Upper lobe of left lung (tissue), 6 donors: ENCODE measurements around the gene SLC35E3. TPM values are rescaled to one million over a fixed set of nuclear protein-coding genes. Genes with fewer than 3 reads are reported as not detected.

Experiments
- ATAC-seq, 2 donors: fragments of 200-7000 bp; cut with Tn5 transposase; one replicate each; pipeline ENCODE4 v1.9.1; 2022; ENCODE audit warnings: mild to moderate bottlenecking in 2 of 2, moderate library complexity in 2 of 2; ENCODE audit not compliant: low FRiP score in 2 of 2
- DNase-seq, 2 donors: peaks; one replicate each; pipeline ENCODE4 v3.0.0-alpha.2; 2019 to 2020
- H3K27ac ChIP-seq, 4 donors: fragments of 200-600 bp; sonication (generic); one replicate each; pipeline ENCODE4 v1.5.1; 2016 to 2019
- H3K27me3 ChIP-seq, 4 donors: fragments of 200-600 bp; sonication (generic); one replicate each; pipeline ENCODE4 v1.5.1; 2017 to 2019
- H3K36me3 ChIP-seq, 4 donors: fragments of 200-600 bp; sonication (generic); one replicate each; pipeline ENCODE4 v1.5.1; 2016 to 2019
- H3K4me1 ChIP-seq, 4 donors: fragments of 200-600 bp; sonication (generic); one replicate each; pipeline ENCODE4 v1.5.1; 2018 to 2019
- H3K4me3 ChIP-seq, 4 donors: fragments of 200-600 bp; sonication (generic); one replicate each; pipeline ENCODE4 v1.5.1; 2017 to 2019; ENCODE audit warnings: mild to moderate bottlenecking in 2 of 4, moderate library complexity in 1 of 4
- H3K9me3 ChIP-seq, 4 donors: fragments of 200-600 bp; sonication (generic); one replicate each; pipeline ENCODE4 v1.5.1; 2018 to 2019
- EP300 ChIP-seq, 4 donors: sonication (generic); formaldehyde crosslinking; IDR thresholded peaks; one replicate each; pipeline ENCODE4 v1.5.1; 2017; ENCODE audit warnings: antibody characterized with exemption in 4 of 4, control low read depth in 2 of 4
- POLR2A ChIP-seq, 4 donors: fragments of 450-650 bp; IDR thresholded peaks; one replicate each; pipeline ENCODE4 v1.5.1; 2016 to 2017; ENCODE audit warnings: antibody characterized with exemption in 4 of 4, mild to moderate bottlenecking in 2 of 4
- POLR2AphosphoS5 ChIP-seq, 2 donors: sonication (generic); formaldehyde crosslinking; IDR thresholded peaks; one replicate each; pipeline ENCODE4 v1.5.1; 2017; ENCODE audit warnings: antibody characterized with exemption in 2 of 2
- WGBS, 2 donors: methylation state at CpG; one replicate each; pipeline ENCODE4 v1.1.5; 2017 to 2018; 5-methylcytosine and 5-hydroxymethylcytosine counted together
- total RNA-seq, 6 donors: library from RNA; depleted of rRNA in 4 of 6; stranded (reverse); fragments of >200 nt in 4 of 6; gene quantifications; one replicate each; pipeline versions ENCODE4 v1.1.0 to v1.2.1, GENCODE V29; 2016 to 2021
- TF ChIP-seq, protein P1 (sequence below), 6 experiments: fragments of 450-650 bp in 4 of 6; fragments of 200-600 bp in 2 of 6; sonication (generic) in 2 of 6; IDR thresholded peaks; one replicate each; pipeline ENCODE4 v1.5.1; 2016 to 2019; ENCODE audit warnings: antibody characterized with exemption in 6 of 6
- donor health status: DM: no; HTN: no; CAD: no; lungs with moderate emphysema.
- donor health status: DM: no; HTN: yes; CAD: no; lungs with severe emphysema.

SLC35E3 gene
- total RNA-seq, 6 donors from 2014 or later: 6.5 to 38.8 (median 15.2) TPM

DNA sequence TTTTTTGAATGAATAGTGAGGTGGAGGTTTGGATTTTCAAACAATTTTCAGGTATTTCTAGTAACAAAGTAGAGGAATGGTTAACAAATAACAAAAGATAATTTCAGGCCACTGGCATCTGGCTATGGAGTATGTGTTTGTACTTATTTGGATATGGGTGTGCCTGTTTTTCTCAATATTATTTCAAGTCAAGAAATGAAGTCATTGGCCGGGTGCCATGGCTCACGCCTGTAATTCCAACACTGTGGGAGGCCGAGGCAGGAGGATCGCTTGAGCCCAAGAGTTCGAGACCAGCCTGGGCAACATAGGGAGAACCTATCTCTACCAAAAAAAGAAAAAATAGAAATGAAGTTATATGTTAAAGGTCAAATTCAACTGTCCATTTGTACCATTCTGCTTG is 13.9 kb downstream of the SLC35E3 start:
- Histone ChIP-seq H3K27ac (no peak overlapping the region), H3K27me3 (no peaks in the 10 kb centered on the region), H3K4me1 (no peaks in the 10 kb centered on the region), H3K36me3 (peaks cover 0 to 44% (median 14%) of the 10 kb centered on the region in 4 donors), H3K9me3 (no peaks in the 10 kb centered on the region), H3K4me3 (no peak overlapping the region)
- WGBS, 2 donors: 82 to 88% methylated on average over 5 of the region's 5 CpGs
- DNase-seq (no peak), ATAC-seq (no peak)
- TF ChIP-seq EP300 (IDR thresholded peaks at IDR 0.05): no peak
- TF ChIP-seq POLR2A (IDR thresholded peaks at IDR 0.05): no peak
- TF ChIP-seq, protein P1, sequence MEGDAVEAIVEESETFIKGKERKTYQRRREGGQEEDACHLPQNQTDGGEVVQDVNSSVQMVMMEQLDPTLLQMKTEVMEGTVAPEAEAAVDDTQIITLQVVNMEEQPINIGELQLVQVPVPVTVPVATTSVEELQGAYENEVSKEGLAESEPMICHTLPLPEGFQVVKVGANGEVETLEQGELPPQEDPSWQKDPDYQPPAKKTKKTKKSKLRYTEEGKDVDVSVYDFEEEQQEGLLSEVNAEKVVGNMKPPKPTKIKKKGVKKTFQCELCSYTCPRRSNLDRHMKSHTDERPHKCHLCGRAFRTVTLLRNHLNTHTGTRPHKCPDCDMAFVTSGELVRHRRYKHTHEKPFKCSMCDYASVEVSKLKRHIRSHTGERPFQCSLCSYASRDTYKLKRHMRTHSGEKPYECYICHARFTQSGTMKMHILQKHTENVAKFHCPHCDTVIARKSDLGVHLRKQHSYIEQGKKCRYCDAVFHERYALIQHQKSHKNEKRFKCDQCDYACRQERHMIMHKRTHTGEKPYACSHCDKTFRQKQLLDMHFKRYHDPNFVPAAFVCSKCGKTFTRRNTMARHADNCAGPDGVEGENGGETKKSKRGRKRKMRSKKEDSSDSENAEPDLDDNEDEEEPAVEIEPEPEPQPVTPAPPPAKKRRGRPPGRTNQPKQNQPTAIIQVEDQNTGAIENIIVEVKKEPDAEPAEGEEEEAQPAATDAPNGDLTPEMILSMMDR (IDR thresholded peaks at IDR 0.05): no peak
- TF ChIP-seq POLR2AphosphoS5 (IDR thresholded peaks at IDR 0.05): no peak

DNA sequence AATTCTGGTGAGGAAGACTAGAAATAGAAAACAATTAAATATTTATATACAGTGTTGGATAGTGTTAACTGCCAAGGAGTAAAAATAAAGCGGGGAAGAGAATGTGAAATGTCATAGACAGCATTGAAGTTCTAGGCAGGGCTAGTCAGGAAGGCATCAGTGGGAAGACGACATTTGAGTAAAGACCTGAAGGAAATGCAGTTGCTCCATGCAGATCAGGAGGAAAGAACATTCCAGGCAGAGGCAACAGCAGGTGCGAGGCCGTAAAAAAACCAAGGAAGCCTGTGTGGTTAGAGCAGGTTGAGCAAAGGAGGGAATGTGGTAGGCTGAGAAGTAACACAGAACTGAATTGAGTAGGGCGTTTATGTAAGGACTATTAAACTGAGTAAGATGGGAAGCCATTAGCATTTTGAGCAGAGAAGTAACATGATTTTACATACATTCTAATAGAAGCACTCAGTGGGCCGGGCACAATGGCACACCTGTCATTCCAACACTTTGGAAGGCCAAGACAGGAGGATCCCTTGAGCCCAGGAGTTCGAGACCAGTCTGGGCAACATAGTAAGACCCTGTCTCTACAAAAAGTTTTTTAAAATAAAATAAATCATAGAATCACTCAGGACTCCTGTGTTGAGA is 14.9 kb downstream of the SLC35E3 start:
- ATAC-seq: no peak
- peaks cover 0 to 39% (median 8%) of the 10 kb centered on the region in 4 donors for H3K36me3 ChIP-seq
- H3K9me3 ChIP-seq: no peaks in the 10 kb centered on the region
- 88 to 94% methylated on average over 7 of the region's 7 CpGs for WGBS, 2 donors
- no peaks in the 10 kb centered on the region for H3K27me3 ChIP-seq
- DNase-seq: no peak
- H3K27ac ChIP-seq: no peak overlapping the region
- no peaks in the 10 kb centered on the region for H3K4me1 ChIP-seq
- H3K4me3 ChIP-seq: no peak overlapping the region
- TF ChIP-seq, protein P1 (IDR thresholded peaks at IDR 0.05): no peak
- TF ChIP-seq EP300 (IDR thresholded peaks at IDR 0.05) (no peak), POLR2A (IDR thresholded peaks at IDR 0.05) (no peak), POLR2AphosphoS5 (IDR thresholded peaks at IDR 0.05) (no peak)

DNA sequence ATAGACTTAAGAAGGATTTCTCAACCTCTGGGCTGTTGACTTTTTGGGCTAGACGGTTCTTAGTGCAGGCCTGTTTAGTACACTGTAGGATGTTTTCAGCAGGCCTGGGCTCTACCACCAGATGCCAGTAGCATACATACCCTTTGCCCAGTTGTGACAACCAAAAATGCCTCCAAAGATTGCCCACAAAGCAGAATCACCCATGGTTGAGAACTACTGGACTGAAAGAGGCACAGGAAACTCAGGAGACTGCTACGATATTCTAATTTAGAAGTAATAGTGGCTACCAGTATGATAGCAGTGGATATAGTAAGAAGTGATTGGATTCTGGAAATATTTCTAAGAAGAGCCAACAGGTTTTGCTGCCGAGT is 15.5 kb downstream of the SLC35E3 start:
- Histone ChIP-seq H3K4me3 (no peak overlapping the region), H3K9me3 (no peaks in the 10 kb centered on the region), H3K4me1 (no peaks in the 10 kb centered on the region), H3K27me3 (no peaks in the 10 kb centered on the region), H3K27ac (no peak overlapping the region), H3K36me3 (peaks cover 0 to 40% (median 8%) of the 10 kb centered on the region in 4 donors)
- DNase-seq (no peak), ATAC-seq (no peak)
- WGBS, 2 donors: 91 to 99% methylated on average over 3 of the region's 3 CpGs
- TF ChIP-seq POLR2AphosphoS5 (IDR thresholded peaks at IDR 0.05) (no peak), EP300 (IDR thresholded peaks at IDR 0.05) (no peak), POLR2A (IDR thresholded peaks at IDR 0.05) (no peak)
- TF ChIP-seq, protein P1 (IDR thresholded peaks at IDR 0.05): no peak

GRCh38 chr12:68761901-68762630 is 16.1 kb downstream of the SLC35E3 start:
- whole genome bisulfite sequencing, 2 donors: 87 to 88% methylated on average over 8 of the region's 8 CpGs
- H3K27me3 ChIP-seq: no peaks in the 10 kb centered on the region
- H3K4me1 ChIP-seq: no peaks in the 10 kb centered on the region
- ATAC-seq (no peak), DNase-seq (no peak)
- peaks cover 0 to 46% (median 12%) of the 10 kb centered on the region in 4 donors for H3K36me3 ChIP-seq
- H3K9me3 ChIP-seq: no peaks in the 10 kb centered on the region
- no peak overlapping the region for H3K4me3 ChIP-seq
- TF ChIP-seq POLR2AphosphoS5 (IDR thresholded peaks at IDR 0.05): no peak
- TF ChIP-seq, protein P1 (IDR thresholded peaks at IDR 0.05): no peak
- TF ChIP-seq EP300 (IDR thresholded peaks at IDR 0.05): no peak
- TF ChIP-seq POLR2A (IDR thresholded peaks at IDR 0.05): no peak
- H3K27ac ChIP-seq: no peak overlapping the region
